IMR-90 (cell line): ENCODE results near the gene FRG1. TPM values are rescaled to one million over a fixed set of nuclear protein-coding genes. Genes with fewer than 3 reads are reported as not detected.

Source experiments
- ATAC-seq: fragments of 200-7000 bp; cut with Tn5 transposase; 2 replicates; pipeline ENCODE4 v1.9.1; 2020; ENCODE audit warnings: low read depth, mild to moderate bottlenecking, moderate library complexity
- Bru-seq: library from RNA; stranded (reverse); fragments of 400-500 nt; gene quantifications from one replicate; lab custom pipeline; 2021; lab: Mats Ljungman, UMichigan
- BruChase-seq, 2 experiments: library from RNA; stranded (reverse); fragments of 400-500 nt; gene quantifications; one replicate each; lab custom pipeline; 2021; lab: Mats Ljungman, UMichigan
- BruUV-seq: library from RNA; stranded (reverse); fragments of 400-500 nt; replicated peaks from 2 replicates; lab custom pipeline; 2021; lab: Mats Ljungman, UMichigan
- CTCF ChIA-PET: fragments of 300-600 bp; formaldehyde crosslinking; extraction: SDS; loops from one replicate; lab custom pipeline; 2021; ENCODE audit warnings: antibody characterized with exemption; lab: Yijun Ruan, JAX
- POLR2A ChIA-PET: fragments of 300-600 bp; sonication (Branson Sonifier 250); formaldehyde crosslinking; loops from one replicate; lab custom pipeline; 2022; ENCODE audit warnings: antibody characterized with exemption; ENCODE audit not compliant: unreplicated experiment; lab: Charles Lee
- DNase-seq: peaks from one replicate; pipeline ENCODE4 v3.0.0; 2013
- H2AFZ ChIP-seq: replicated peaks from 2 replicates; pipeline ENCODE3; 2013; ENCODE audit warnings: low read length, mild to moderate bottlenecking; ENCODE audit not compliant: poor library complexity
- H2AK5ac ChIP-seq: 2 replicates; pipeline ENCODE4 v1.6.1; 2013; ENCODE audit warnings: low read depth, low read length, inconsistent platforms
- H2AK9ac ChIP-seq: replicated peaks from 2 replicates; pipeline ENCODE3; 2013; ENCODE audit warnings: mild to moderate bottlenecking, low read depth, low read length, moderate library complexity; ENCODE audit not compliant: poor library complexity
- H2BK120ac ChIP-seq: 2 replicates; pipeline ENCODE4 v1.6.1; 2013; ENCODE audit warnings: low read depth, low read length, inconsistent platforms
- H2BK15ac ChIP-seq: 3 replicates; pipeline ENCODE4 v1.6.1; 2013; ENCODE audit warnings: low read depth, low read length, inconsistent platforms
- H2BK20ac ChIP-seq: 2 replicates; pipeline ENCODE4 v1.6.1; 2013; ENCODE audit warnings: low read depth, mild to moderate bottlenecking, inconsistent platforms, low read length, moderate library complexity
- H2BK5ac ChIP-seq: 2 replicates; pipeline ENCODE4 v1.6.1; 2013; ENCODE audit warnings: mild to moderate bottlenecking, low read depth, low read length, inconsistent platforms; ENCODE audit not compliant: poor library complexity, severe bottlenecking
- H3K14ac ChIP-seq: replicated peaks from 2 replicates; pipeline ENCODE4 v1.6.1; 2013; ENCODE audit warnings: low read depth, low read length, inconsistent platforms
- H3K18ac ChIP-seq: 2 replicates; pipeline ENCODE4 v1.6.1; 2013; ENCODE audit warnings: low read depth, low read length, control low read depth
- H3K23ac ChIP-seq: 2 replicates; pipeline ENCODE4 v1.6.1; 2013; ENCODE audit warnings: low read depth, low read length, inconsistent platforms
- H3K27ac ChIP-seq: 2 replicates; pipeline ENCODE4 v1.5.1; 2013; ENCODE audit warnings: mild to moderate bottlenecking, control low read depth, low read length; ENCODE audit not compliant: insufficient read depth
- H3K27me3 ChIP-seq: 2 replicates; pipeline ENCODE4 v1.6.1; 2013; ENCODE audit warnings: low read length; ENCODE audit not compliant: control insufficient read depth, insufficient read depth
- H3K36me3 ChIP-seq: 2 replicates; pipeline ENCODE4 v1.6.1; 2013; ENCODE audit warnings: low read length, mixed read lengths; ENCODE audit not compliant: control insufficient read depth, insufficient read depth
- H3K4ac ChIP-seq: 2 replicates; pipeline ENCODE4 v1.6.1; 2013; ENCODE audit warnings: low read depth, low read length, inconsistent platforms
- H3K4me1 ChIP-seq: 2 replicates; pipeline ENCODE4 v1.6.1; 2013; ENCODE audit warnings: low read length, mixed read lengths; ENCODE audit not compliant: control insufficient read depth, insufficient read depth
- H3K4me2 ChIP-seq: 2 replicates; pipeline ENCODE4 v1.6.1; 2013; ENCODE audit warnings: low read depth, mild to moderate bottlenecking, control low read depth, low read length, moderate library complexity
- H3K4me3 ChIP-seq: 2 replicates; pipeline ENCODE4 v1.5.1; 2013; ENCODE audit warnings: low read depth, mild to moderate bottlenecking, control low read depth, low read length, moderate library complexity; ENCODE audit not compliant: insufficient read depth
- H3K56ac ChIP-seq: 2 replicates; pipeline ENCODE4 v1.6.1; 2013; ENCODE audit warnings: low read length, inconsistent platforms; ENCODE audit not compliant: insufficient read depth; ENCODE audit errors: extremely low read depth
- H3K79me1 ChIP-seq, 2 experiments: 2 replicates each; pipeline ENCODE4 v1.6.1; 2013; ENCODE audit warnings: low read length in 2 of 2, inconsistent platforms in 1 of 2, low read depth in 1 of 2
- H3K9ac ChIP-seq: 2 replicates; pipeline ENCODE4 v1.6.1; 2013; ENCODE audit warnings: low read depth, low read length, control low read depth
- H3K9me1 ChIP-seq: 2 replicates; pipeline ENCODE4 v1.6.1; 2013; ENCODE audit warnings: low read length, inconsistent platforms; ENCODE audit not compliant: insufficient read depth
- H3K9me3 ChIP-seq: 2 replicates; pipeline ENCODE4 v1.6.1; 2013; ENCODE audit warnings: low read length; ENCODE audit not compliant: control insufficient read depth, insufficient read depth
- H4K20me1 ChIP-seq: 2 replicates; pipeline ENCODE4 v1.6.1; 2013; ENCODE audit warnings: low read length, inconsistent platforms; ENCODE audit not compliant: insufficient read depth
- H4K5ac ChIP-seq: 2 replicates; pipeline ENCODE4 v1.6.1; 2013; ENCODE audit warnings: mild to moderate bottlenecking, low read depth, low read length, control low read depth
- H4K8ac ChIP-seq, 2 experiments: 2 replicates each; pipeline ENCODE4 v1.6.1; 2013; ENCODE audit warnings: low read depth in 2 of 2, low read length in 2 of 2, control low read depth in 1 of 2, inconsistent platforms in 1 of 2
- H4K91ac ChIP-seq: 2 replicates; pipeline ENCODE4 v1.6.1; 2013; ENCODE audit warnings: low read depth, low read length, inconsistent platforms; ENCODE audit not compliant: insufficient read depth
- CEBPB ChIP-seq: IDR thresholded peaks from 2 replicates; pipeline ENCODE4 v1.6.1; 2012; ENCODE audit warnings: low read depth, low read length, improper control_type of control experiment
- CHD1 ChIP-seq: IDR thresholded peaks from 2 replicates; pipeline ENCODE4 v1.6.1; 2012; ENCODE audit warnings: low read depth, low read length, improper control_type of control experiment
- CTCF ChIP-seq: conservative IDR thresholded peaks from 2 replicates; pipeline ENCODE4 v1.5.1; 2012; ENCODE audit warnings: mild to moderate bottlenecking, low read depth, low read length, improper control_type of control experiment
- ELK1 ChIP-seq: fragments of 150-350 bp; IDR thresholded peaks from 2 replicates; pipeline ENCODE4 v1.6.1; 2016; ENCODE audit warnings: low read depth, mild to moderate bottlenecking, low read length, moderate library complexity, borderline replicate concordance
- FOS ChIP-seq: fragments of 150-350 bp; IDR thresholded peaks from 2 replicates; pipeline ENCODE4 v1.6.1; 2016; ENCODE audit warnings: low read depth, low read length
- MXI1 ChIP-seq: IDR thresholded peaks from 2 replicates; pipeline ENCODE4 v1.6.1; 2012; ENCODE audit warnings: low read depth, mild to moderate bottlenecking, low read length, moderate library complexity, borderline replicate concordance
- RCOR1 ChIP-seq: IDR thresholded peaks from 2 replicates; pipeline ENCODE4 v1.6.1; 2012; ENCODE audit warnings: mild to moderate bottlenecking, low read length, improper control_type of control experiment; ENCODE audit not compliant: insufficient replicate concordance
- RFX5 ChIP-seq: IDR thresholded peaks from 2 replicates; pipeline ENCODE4 v1.8.0; 2012; ENCODE audit warnings: low read depth, mild to moderate bottlenecking, low read length, moderate library complexity
- SMC3 ChIP-seq: fragments of 150-350 bp; IDR thresholded peaks from 2 replicates; pipeline ENCODE4 v1.6.1; 2016; ENCODE audit warnings: low read depth, mild to moderate bottlenecking, antibody characterized with exemption, low read length, moderate library complexity
- USF2 ChIP-seq: fragments of 150-350 bp; IDR thresholded peaks from 2 replicates; pipeline ENCODE4 v1.6.1; 2017; ENCODE audit warnings: mild to moderate bottlenecking, antibody characterized with exemption, low read length, low read depth
- WGBS, 2 experiments: methylation state at CpG; one replicate each; pipeline versions ENCODE4 v1.1.5 to v1.1.7; 2013; ENCODE audit warnings: missing lambda C conversion rate in 2 of 2; ENCODE audit not compliant: insufficient read length in 1 of 2; ENCODE audit errors: extremely low coverage in 2 of 2; 5-methylcytosine and 5-hydroxymethylcytosine counted together
- dilution Hi-C: fragments of 300-500 bp; cut with HindIII; formaldehyde crosslinking; loops from one replicate; pipeline ENCODE4 v1.14.3; 2018; ENCODE audit warnings: low sequenced_read_pairs; ENCODE audit not compliant: unreplicated experiment
- in situ Hi-C: fragments of 300-500 bp; cut with MboI; formaldehyde crosslinking; loops from 3 replicates; pipeline ENCODE4 v1.14.3; 2019; ENCODE audit warnings: low sequenced_read_pairs, inconsistent platforms, mixed read lengths
- intact Hi-C: fragments of 100-400 bp; cut with micrococcal nuclease; formaldehyde crosslinking; loops from 2 replicates; pipeline ENCODE4 v1.10.0; 2022
- long read RNA-seq: library from polyadenylated mRNA; unstranded; transcript quantifications from one replicate; pipeline ENCODE4 v2.0.0, GENCODE V29; 2021; ENCODE audit not compliant: unreplicated experiment
- polyA plus RNA-seq, 3 experiments: library from polyadenylated mRNA; depleted of rRNA; stranded (reverse); fragments of >200 nt; gene quantifications; 2 replicates each; pipeline ENCODE4 v1.2.3, GENCODE V29; 2012; ENCODE audit warnings: low replicate concordance in 1 of 3
- total RNA-seq: library from RNA; depleted of rRNA; stranded (reverse); fragments of >200 nt; gene quantifications from 2 replicates; pipeline ENCODE4 v1.2.3, GENCODE V29; 2012; rRNA removed

The FRG1 gene
- total RNA-seq (13.4 and 28.3 TPM in 2 replicates), polyA plus RNA-seq (2012; rRNA removed) (16.1 and 16.2 TPM in 2 replicates), Bru-seq, nascent RNA (percentile 59 among the genes with signal in this experiment), BruChase-seq, experiment 1, labeled RNA remaining after a 6-hour chase (percentile 43 among the genes with signal in this experiment), BruChase-seq, experiment 2, labeled RNA remaining after a 2-hour chase (percentile 41 among the genes with signal in this experiment)
- 4.9 and 12.3 TPM in 2 replicates for polyA plus RNA-seq (2012; cell fraction: cytosol; rRNA removed)
- polyA plus RNA-seq (2012; cell fraction: nucleus; rRNA removed; ENCODE audit: low replicate concordance): 1.3 and 9.4 TPM in 2 replicates
- long read RNA-seq, transcript FRG1-201 (9 exons, 1,074 nt): major isoform, 16 of 22 reads
- long read RNA-seq, partial matches to known transcripts: 6 of 22 reads
- long read RNA-seq, other reads (novel, unspliced or antisense): 0 of 22 reads

- Histone ChIP-seq H3K27me3 (no peaks in the 10 kb centered on the region), H4K5ac (peak within 1 kb of the TSS; percentile 84), H3K4me2 (peak within 1 kb of the TSS; percentile 88), H3K56ac (peak within 1 kb of the TSS; percentile 69), H3K4ac (peak within 1 kb of the TSS; percentile 93), H3K27ac (peak within 1 kb of the TSS; percentile 84), H3K18ac (peak within 1 kb of the TSS; percentile 51; the same call in 1 of the 2 replicates), H2BK120ac (peak within 1 kb of the TSS; percentile 69), H3K36me3 (no peaks in the 10 kb centered on the region; the same call in 1 of the 2 replicates), H3K23ac (peak within 1 kb of the TSS; percentile 75; the same call in 1 of the 2 replicates), H3K79me1 (peaks cover 3% of the 10 kb centered on the region in 2 experiments; a peak in 1 of 4 replicates), H2BK5ac (peak within 1 kb of the TSS; percentile 74), H2AK5ac (peak within 1 kb of the TSS; percentile 59), H3K9ac (peak within 1 kb of the TSS; percentile 82), H3K4me3 (peak within 1 kb of the TSS; percentile 85), H3K4me1 (no peaks in the 10 kb centered on the region; the same call in 1 of the 2 replicates), H4K20me1 (no peaks in the 10 kb centered on the region), H2BK15ac (no peak within 1 kb of the TSS; the same call in 2 of the 3 replicates), H2AFZ (peak within 1 kb of the TSS; percentile 95), H3K9me3 (no peaks in the 10 kb centered on the region), H2AK9ac (peak within 1 kb of the TSS; percentile 78), H3K14ac (peak within 1 kb of the TSS; percentile 92), H3K9me1 (no peaks in the 10 kb centered on the region), H2BK20ac (no peak within 1 kb of the TSS), H4K8ac (peak within 1 kb of the TSS; percentile 96 to 99), H4K91ac (peak within 1 kb of the TSS; percentile 85)
- 9% methylated on average over 27 of the region's 70 CpGs; no CpG with 5 or more reads in 1 of the 2 experiments for WGBS, 2 experiments
- ATAC-seq (peak; percentile 100), DNase-seq (peak; percentile 93)
- in situ Hi-C loops: no loop called here
- dilution Hi-C loops: no loop called here
- intact Hi-C loops: no loop called here
- POLR2A ChIA-PET: no interaction called here
- no TSS peak for BruUV-seq
- CTCF ChIA-PET: interaction anchor here (0.9 to 1.5 kb wide), 2 partner anchors 31 to 34 kb away, joined by 3 read pairs; no protein-coding TSS in a partner anchor
- TF ChIP-seq SMC3 (no peak), USF2 (no peak), FOS (no peak), MXI1 (peak; percentile 50; the same call in 1 of the 2 replicates), CTCF (peak; percentile 99), RFX5 (no peak), RCOR1 (no peak), CEBPB (no peak), ELK1 (no peak), CHD1 (no peak)
Observed at GRCh38 chr4:189940178-189941004, at the start of gene FRG1. Gene FRG1 (plus strand): TSS chr4:189940872. CDS start chr4:189941010, 138 bp downstream.
